NCI-H345 treated with DMSO at 0.1 percent for 48 hours (cell line): ENCODE measurements around the gene LIN7B.

Experiments
- DNase-seq: peaks from one replicate; lab custom pipeline; 2025; ENCODE audit not compliant: unreplicated experiment; lab: John Stamatoyannopoulos, UW

Gene LIN7B

GRCh38 chr19:49094505-49095482 is 19.4 kb upstream of the LIN7B start:
- DNase-seq: no peak

GRCh38 chr19:49097453-49098288 is 16.5 kb upstream of the LIN7B start:
- peak; percentile 55 for DNase-seq

GRCh38 chr19:49098795-49099194 is 15.4 kb upstream of the LIN7B start:
- DNase-seq: no peak

- no peak for DNase-seq
Observed at GRCh38 chr19:49101160-49101559, 13.0 kb upstream of the LIN7B start.

GRCh38 chr19:49102303-49102702 is 11.9 kb upstream of the LIN7B start:
- DNase-seq: no peak

- no peak for DNase-seq
Observed at GRCh38 chr19:49103331-49104085, 10.7 kb upstream of the LIN7B start.

GRCh38 chr19:49104229-49104864 is 9.8 kb upstream of the LIN7B start:
- no peak for DNase-seq

- no peak for DNase-seq
Observed at GRCh38 chr19:49106648-49107135, 7.5 kb upstream of the LIN7B start.

GRCh38 chr19:49107625-49108459 is 6.3 kb upstream of the LIN7B start:
- no peak for DNase-seq

GRCh38 chr19:49109051-49109450 is 5.1 kb upstream of the LIN7B start:
- DNase-seq: no peak

- no peak for DNase-seq
Observed at GRCh38 chr19:49109569-49110233, 4.5 kb upstream of the LIN7B start.

GRCh38 chr19:49110567-49110966 is 3.6 kb upstream of the LIN7B start:
- no peak for DNase-seq

GRCh38 chr19:49111218-49111998 is 2.8 kb upstream of the LIN7B start:
- no peak for DNase-seq

GRCh38 chr19:49114630-49115363 is 627 bp downstream of the LIN7B start:
- DNase-seq: no peak

GRCh38 chr19:49116544-49116943 is 2.4 kb downstream of the LIN7B start:
- DNase-seq: no peak

GRCh38 chr19:49117677-49118564 is 3.8 kb downstream of the LIN7B start:
- DNase-seq: no peak
